Measurements from ENCODE around the gene MOB3B.

The MOB3B gene

GRCh38 chr9:27395484-27395921 lies 134.1 kb downstream of the MOB3B start:
- H3K4me3 ChIP-seq (ENCODE audit: low read length in 2 of 2): no peak overlapping the region
- no peak overlapping the region for H3K18ac ChIP-seq (ENCODE audit: low read length)
- no peak overlapping the region for H4K8ac ChIP-seq (ENCODE audit: low read depth, low read length)
- peak overlapping the region; percentile 34 for H3K27ac ChIP-seq (replicated peaks; ENCODE audit: low read length)
- H4K91ac ChIP-seq (ENCODE audit: low read depth, low read length, poor library complexity): no peak overlapping the region
- no peak overlapping the region for H3K4me2 ChIP-seq (ENCODE audit: insufficient read depth, low read length, poor library complexity, severe bottlenecking)
- no peak overlapping the region for H2BK12ac ChIP-seq (ENCODE audit: low read length)
- no peak overlapping the region for H2BK120ac ChIP-seq (ENCODE audit: low read depth, low read length)
- H2AK5ac ChIP-seq (ENCODE audit: low read depth, low read length): no peak overlapping the region
- H3K23ac ChIP-seq (ENCODE audit: low read depth, low read length, poor library complexity): no peak overlapping the region
- H3K14ac ChIP-seq (ENCODE audit: low read length): no peak overlapping the region
- no peak overlapping the region for H2BK5ac ChIP-seq (ENCODE audit: low read length)
- no peaks in the 10 kb centered on the region for H3K9me3 ChIP-seq (replicated peaks in 1 of 2; ENCODE audit: control insufficient read depth in 2 of 2, insufficient read depth in 1 of 2, low read depth in 1 of 2, low read length in 2 of 2)
- H2BK15ac ChIP-seq (ENCODE audit: low read length): no peak overlapping the region
- no CpG with 5 or more reads among the region's 4 CpGs for WGBS, 2 donors (ENCODE audit: extremely low coverage in 2 of 2, insufficient read length in 2 of 2, insufficient replicate concordance in 1 of 2)
- H3K9ac ChIP-seq (ENCODE audit: low read depth, low read length, poor library complexity): no peak overlapping the region
- no peaks in the 10 kb centered on the region for H3K79me1 ChIP-seq (ENCODE audit: low read depth, low read length)
- H3K4ac ChIP-seq (ENCODE audit: low read length): no peak overlapping the region
- H2AFZ ChIP-seq (ENCODE audit: low read length): no peak overlapping the region
- peaks cover 8 to 10% of the 10 kb centered on the region in 2 donors for H3K4me1 ChIP-seq (ENCODE audit: control insufficient read depth in 2 of 2, insufficient read depth in 1 of 2, low read depth in 1 of 2, low read length in 2 of 2)
- H3K36me3 ChIP-seq (replicated peaks in 1 of 2; ENCODE audit: control insufficient read depth in 2 of 2, insufficient read depth in 2 of 2, low read length in 2 of 2): no peaks in the 10 kb centered on the region
- H3K27me3 ChIP-seq (ENCODE audit: control insufficient read depth in 3 of 3, insufficient read depth in 3 of 3, low read depth in 1 of 3, low read length in 3 of 3): no peaks in the 10 kb centered on the region
- peak; percentile 26 for DNase-seq (ENCODE audit: low spot score)

- no peak overlapping the region for H2BK120ac ChIP-seq (ENCODE audit: low read depth, low read length)
- H2AK5ac ChIP-seq (ENCODE audit: low read depth, low read length): no peak overlapping the region
- no peak overlapping the region for H4K91ac ChIP-seq (ENCODE audit: low read depth, low read length, poor library complexity)
- H3K23ac ChIP-seq (ENCODE audit: low read depth, low read length, poor library complexity): no peak overlapping the region
- H3K4me3 ChIP-seq (ENCODE audit: low read length in 2 of 2): no peak overlapping the region
- H2BK5ac ChIP-seq (ENCODE audit: low read length): no peak overlapping the region
- peaks cover 8 to 10% of the 10 kb centered on the region in 2 donors for H3K4me1 ChIP-seq (ENCODE audit: control insufficient read depth in 2 of 2, insufficient read depth in 1 of 2, low read depth in 1 of 2, low read length in 2 of 2)
- no peak overlapping the region for H3K18ac ChIP-seq (ENCODE audit: low read length)
- DNase-seq (ENCODE audit: low spot score): no peak
- no peaks in the 10 kb centered on the region for H3K36me3 ChIP-seq (replicated peaks in 1 of 2; ENCODE audit: control insufficient read depth in 2 of 2, insufficient read depth in 2 of 2, low read length in 2 of 2)
- H4K8ac ChIP-seq (ENCODE audit: low read depth, low read length): no peak overlapping the region
- no peaks in the 10 kb centered on the region for H3K79me1 ChIP-seq (ENCODE audit: low read depth, low read length)
- no peak overlapping the region for H3K14ac ChIP-seq (ENCODE audit: low read length)
- H3K9ac ChIP-seq (ENCODE audit: low read depth, low read length, poor library complexity): no peak overlapping the region
- no peak overlapping the region for H3K4me2 ChIP-seq (ENCODE audit: insufficient read depth, low read length, poor library complexity, severe bottlenecking)
- no peak overlapping the region for H2BK15ac ChIP-seq (ENCODE audit: low read length)
- H2AFZ ChIP-seq (ENCODE audit: low read length): no peak overlapping the region
- no peaks in the 10 kb centered on the region for H3K9me3 ChIP-seq (replicated peaks in 1 of 2; ENCODE audit: control insufficient read depth in 2 of 2, insufficient read depth in 1 of 2, low read depth in 1 of 2, low read length in 2 of 2)
- no peaks in the 10 kb centered on the region for H3K27me3 ChIP-seq (ENCODE audit: control insufficient read depth in 3 of 3, insufficient read depth in 3 of 3, low read depth in 1 of 3, low read length in 3 of 3)
- no CpG with 5 or more reads among the region's 3 CpGs for WGBS, 2 donors (ENCODE audit: extremely low coverage in 2 of 2, insufficient read length in 2 of 2, insufficient replicate concordance in 1 of 2)
- no peak overlapping the region for H3K27ac ChIP-seq (replicated peaks; ENCODE audit: low read length)
- H3K4ac ChIP-seq (ENCODE audit: low read length): no peak overlapping the region
- no peak overlapping the region for H2BK12ac ChIP-seq (ENCODE audit: low read length)
Measured at GRCh38 chr9:27394826-27395201, 134.8 kb downstream of the MOB3B start.

- no peak for DNase-seq (ENCODE audit: low spot score)
- Histone ChIP-seq H4K91ac (ENCODE audit: low read depth, low read length, poor library complexity) (no peak overlapping the region), H3K4ac (ENCODE audit: low read length) (no peak overlapping the region), H3K27ac (replicated peaks; ENCODE audit: low read length) (no peak overlapping the region), H3K9ac (ENCODE audit: low read depth, low read length, poor library complexity) (no peak overlapping the region), H2BK120ac (ENCODE audit: low read depth, low read length) (no peak overlapping the region), H4K8ac (ENCODE audit: low read depth, low read length) (no peak overlapping the region), H2AFZ (ENCODE audit: low read length) (no peak overlapping the region), H3K4me1 (ENCODE audit: control insufficient read depth in 2 of 2, insufficient read depth in 1 of 2, low read depth in 1 of 2, low read length in 2 of 2) (peaks cover 8 to 10% of the 10 kb centered on the region in 2 donors), H3K79me1 (ENCODE audit: low read depth, low read length) (no peaks in the 10 kb centered on the region), H2AK5ac (ENCODE audit: low read depth, low read length) (no peak overlapping the region), H3K4me3 (ENCODE audit: low read length in 2 of 2) (no peak overlapping the region), H3K14ac (ENCODE audit: low read length) (no peak overlapping the region), H3K36me3 (replicated peaks in 1 of 2; ENCODE audit: control insufficient read depth in 2 of 2, insufficient read depth in 2 of 2, low read length in 2 of 2) (no peaks in the 10 kb centered on the region), H3K9me3 (replicated peaks in 1 of 2; ENCODE audit: control insufficient read depth in 2 of 2, insufficient read depth in 1 of 2, low read depth in 1 of 2, low read length in 2 of 2) (no peaks in the 10 kb centered on the region), H2BK5ac (ENCODE audit: low read length) (no peak overlapping the region), H2BK15ac (ENCODE audit: low read length) (no peak overlapping the region), H3K18ac (ENCODE audit: low read length) (no peak overlapping the region), H3K27me3 (ENCODE audit: control insufficient read depth in 3 of 3, insufficient read depth in 3 of 3, low read depth in 1 of 3, low read length in 3 of 3) (no peaks in the 10 kb centered on the region), H2BK12ac (ENCODE audit: low read length) (no peak overlapping the region), H3K23ac (ENCODE audit: low read depth, low read length, poor library complexity) (no peak overlapping the region), H3K4me2 (ENCODE audit: insufficient read depth, low read length, poor library complexity, severe bottlenecking) (no peak overlapping the region)
- WGBS, 2 donors (ENCODE audit: extremely low coverage in 2 of 2, insufficient read length in 2 of 2, insufficient replicate concordance in 1 of 2): no CpG with 5 or more reads among the region's 4 CpGs
Measured at GRCh38 chr9:27394154-27394825, 135.3 kb downstream of the MOB3B start.

GRCh38 chr9:27393054-27393846 lies 136.4 kb downstream of the MOB3B start:
- Histone ChIP-seq H2BK12ac (ENCODE audit: low read length) (no peak overlapping the region), H2AK5ac (ENCODE audit: low read depth, low read length) (no peak overlapping the region), H3K9me3 (replicated peaks in 1 of 2; ENCODE audit: control insufficient read depth in 2 of 2, insufficient read depth in 1 of 2, low read depth in 1 of 2, low read length in 2 of 2) (no peaks in the 10 kb centered on the region), H3K27me3 (ENCODE audit: control insufficient read depth in 3 of 3, insufficient read depth in 3 of 3, low read depth in 1 of 3, low read length in 3 of 3) (no peaks in the 10 kb centered on the region), H2BK15ac (ENCODE audit: low read length) (no peak overlapping the region), H3K79me1 (ENCODE audit: low read depth, low read length) (no peaks in the 10 kb centered on the region), H3K36me3 (replicated peaks in 1 of 2; ENCODE audit: control insufficient read depth in 2 of 2, insufficient read depth in 2 of 2, low read length in 2 of 2) (no peaks in the 10 kb centered on the region), H3K14ac (ENCODE audit: low read length) (no peak overlapping the region), H3K4me3 (ENCODE audit: low read length in 2 of 2) (no peak overlapping the region), H3K27ac (replicated peaks; ENCODE audit: low read length) (no peak overlapping the region), H2AFZ (ENCODE audit: low read length) (no peak overlapping the region), H4K91ac (ENCODE audit: low read depth, low read length, poor library complexity) (no peak overlapping the region), H3K18ac (ENCODE audit: low read length) (no peak overlapping the region), H3K4me1 (ENCODE audit: control insufficient read depth in 2 of 2, insufficient read depth in 1 of 2, low read depth in 1 of 2, low read length in 2 of 2) (peaks cover 7 to 10% of the 10 kb centered on the region in 2 donors), H3K4ac (ENCODE audit: low read length) (no peak overlapping the region), H2BK120ac (ENCODE audit: low read depth, low read length) (no peak overlapping the region), H4K8ac (ENCODE audit: low read depth, low read length) (no peak overlapping the region), H2BK5ac (ENCODE audit: low read length) (no peak overlapping the region), H3K4me2 (ENCODE audit: insufficient read depth, low read length, poor library complexity, severe bottlenecking) (no peak overlapping the region), H3K23ac (ENCODE audit: low read depth, low read length, poor library complexity) (no peak overlapping the region), H3K9ac (ENCODE audit: low read depth, low read length, poor library complexity) (no peak overlapping the region)
- WGBS, 2 donors (ENCODE audit: extremely low coverage in 2 of 2, insufficient read length in 2 of 2, insufficient replicate concordance in 1 of 2): no CpG with 5 or more reads among the region's 6 CpGs
- DNase-seq (ENCODE audit: low spot score): no peak
